OCI-LY7 (cell line): ENCODE measurements around the gene TFEC.

Experiments used
- CTCF ChIP-seq: fragments of 200-600 bp; sonication (generic); conservative IDR thresholded peaks from 2 replicates; pipeline ENCODE4 v1.5.1; 2014; ENCODE audit warnings: mild to moderate bottlenecking, antibody characterized with exemption, low read length, moderate library complexity, mixed read lengths
- EZH2phosphoT487 ChIP-seq: fragments of 200-600 bp; sonication (generic); IDR thresholded peaks from 2 replicates; pipeline ENCODE4 v1.6.1; 2018; ENCODE audit warnings: low read depth, borderline replicate concordance, mild to moderate bottlenecking, mixed run types, antibody characterized with exemption, low read length, moderate library complexity, mixed read lengths

GRCh38 chr7:115933471-115933870 is 97.1 kb downstream of the TFEC start:
- no peak for TF ChIP-seq CTCF
- TF ChIP-seq EZH2phosphoT487: no peak
